GM13977 (cell line): ENCODE measurements around the gene HEG1.

Source experiments
- DNase-seq: peaks from one replicate; pipeline ENCODE4 v3.0.0; 2012; ENCODE audit warnings: low spot score
- in situ Hi-C: fragments of 300-500 bp; cut with MboI; formaldehyde crosslinking; loops from one replicate; pipeline ENCODE4 v1.12.0; 2022; ENCODE audit warnings: low sequenced_read_pairs, low pct_unique_long_range_greater_than_20kb, mixed read lengths, inconsistent platforms; ENCODE audit not compliant: unreplicated experiment
- TF ChIP-seq, protein P1 (sequence below): IDR thresholded peaks from 2 replicates; pipeline ENCODE4 v1.5.1; 2012; ENCODE audit warnings: mild to moderate bottlenecking, control low read depth; ENCODE audit not compliant: insufficient read depth; ENCODE audit errors: extremely low read depth, missing control alignments

Gene HEG1

DNA sequence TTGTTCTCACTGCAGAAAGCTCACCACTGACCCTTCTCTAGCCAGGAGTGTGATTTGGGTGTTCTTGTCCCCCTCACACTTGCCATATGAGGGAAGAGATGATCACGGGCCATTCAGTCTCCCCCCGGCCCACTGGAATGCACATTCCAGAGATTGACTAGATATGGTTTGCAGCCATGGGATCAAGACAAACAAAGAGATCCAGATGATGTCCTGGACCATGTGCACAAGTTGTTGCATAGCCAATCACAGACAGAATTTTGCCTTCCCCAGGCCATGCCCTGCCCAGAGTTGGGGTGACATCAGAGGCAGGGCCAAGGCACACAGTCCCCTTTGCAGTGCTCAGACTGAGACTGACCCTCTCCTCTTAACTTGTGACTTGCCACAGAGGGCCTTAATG is 136.0 kb downstream of the HEG1 start:
- in situ Hi-C loops = no loop called here
- TF ChIP-seq, protein P1, sequence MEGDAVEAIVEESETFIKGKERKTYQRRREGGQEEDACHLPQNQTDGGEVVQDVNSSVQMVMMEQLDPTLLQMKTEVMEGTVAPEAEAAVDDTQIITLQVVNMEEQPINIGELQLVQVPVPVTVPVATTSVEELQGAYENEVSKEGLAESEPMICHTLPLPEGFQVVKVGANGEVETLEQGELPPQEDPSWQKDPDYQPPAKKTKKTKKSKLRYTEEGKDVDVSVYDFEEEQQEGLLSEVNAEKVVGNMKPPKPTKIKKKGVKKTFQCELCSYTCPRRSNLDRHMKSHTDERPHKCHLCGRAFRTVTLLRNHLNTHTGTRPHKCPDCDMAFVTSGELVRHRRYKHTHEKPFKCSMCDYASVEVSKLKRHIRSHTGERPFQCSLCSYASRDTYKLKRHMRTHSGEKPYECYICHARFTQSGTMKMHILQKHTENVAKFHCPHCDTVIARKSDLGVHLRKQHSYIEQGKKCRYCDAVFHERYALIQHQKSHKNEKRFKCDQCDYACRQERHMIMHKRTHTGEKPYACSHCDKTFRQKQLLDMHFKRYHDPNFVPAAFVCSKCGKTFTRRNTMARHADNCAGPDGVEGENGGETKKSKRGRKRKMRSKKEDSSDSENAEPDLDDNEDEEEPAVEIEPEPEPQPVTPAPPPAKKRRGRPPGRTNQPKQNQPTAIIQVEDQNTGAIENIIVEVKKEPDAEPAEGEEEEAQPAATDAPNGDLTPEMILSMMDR = no peak

DNA sequence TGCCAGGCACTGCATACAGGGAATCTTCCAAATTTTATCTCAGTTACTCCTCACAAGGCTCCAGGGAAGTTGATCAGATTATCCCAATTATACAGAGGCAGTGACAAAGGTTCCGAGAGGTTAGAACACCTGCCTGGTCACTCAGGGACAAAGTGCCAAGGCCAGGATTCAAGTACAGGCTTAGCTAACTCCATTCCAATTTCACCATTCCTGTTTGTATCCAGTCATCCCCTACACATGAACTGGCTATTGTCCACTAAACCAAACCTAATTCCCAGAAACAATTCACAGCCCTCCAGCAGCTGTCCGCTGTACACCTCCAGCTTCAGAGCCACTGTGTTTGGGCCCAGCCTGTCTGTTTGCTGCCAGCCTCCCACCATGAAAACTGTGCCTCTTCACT is 137.3 kb downstream of the HEG1 start:
- DNase-seq = no peak
- TF ChIP-seq, protein P1 = no peak
- in situ Hi-C loops = no loop called here

More for the DNA sequence above, 136.0 kb downstream of the HEG1 start:
- DNase-seq = no peak

DNA sequence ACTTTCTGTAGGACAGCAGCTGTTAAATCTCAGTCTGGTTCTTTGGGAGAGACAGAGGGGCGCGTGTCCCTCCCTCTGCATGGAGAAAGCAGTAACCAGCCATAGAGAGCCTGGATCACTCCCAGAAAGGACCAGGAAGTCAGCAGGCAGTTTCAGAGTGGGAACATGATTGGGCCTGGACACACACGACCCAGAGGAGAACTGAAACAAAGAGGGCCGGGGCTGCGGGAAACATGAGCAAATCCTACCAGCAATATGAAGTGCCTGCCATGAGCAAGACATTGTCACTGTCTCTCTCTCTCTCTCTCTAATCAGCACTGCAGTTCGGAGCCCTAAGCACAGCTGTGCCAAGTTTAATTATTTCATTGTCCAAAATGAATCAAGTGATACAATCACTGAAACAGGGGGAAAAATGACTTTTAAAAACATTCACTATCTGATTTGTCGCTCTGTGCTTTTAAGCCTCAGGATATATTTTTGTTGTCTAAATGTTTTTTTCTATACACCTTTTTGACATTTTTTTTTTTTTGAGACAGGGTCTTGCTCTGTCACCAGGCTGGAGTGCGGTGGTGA is 138.9 kb downstream of the HEG1 start:
- DNase-seq = no peak
- TF ChIP-seq, protein P1 = no peak
- in situ Hi-C loops = no loop called here
